ENCODE results near the gene SOX1.

Gene SOX1

DNA sequence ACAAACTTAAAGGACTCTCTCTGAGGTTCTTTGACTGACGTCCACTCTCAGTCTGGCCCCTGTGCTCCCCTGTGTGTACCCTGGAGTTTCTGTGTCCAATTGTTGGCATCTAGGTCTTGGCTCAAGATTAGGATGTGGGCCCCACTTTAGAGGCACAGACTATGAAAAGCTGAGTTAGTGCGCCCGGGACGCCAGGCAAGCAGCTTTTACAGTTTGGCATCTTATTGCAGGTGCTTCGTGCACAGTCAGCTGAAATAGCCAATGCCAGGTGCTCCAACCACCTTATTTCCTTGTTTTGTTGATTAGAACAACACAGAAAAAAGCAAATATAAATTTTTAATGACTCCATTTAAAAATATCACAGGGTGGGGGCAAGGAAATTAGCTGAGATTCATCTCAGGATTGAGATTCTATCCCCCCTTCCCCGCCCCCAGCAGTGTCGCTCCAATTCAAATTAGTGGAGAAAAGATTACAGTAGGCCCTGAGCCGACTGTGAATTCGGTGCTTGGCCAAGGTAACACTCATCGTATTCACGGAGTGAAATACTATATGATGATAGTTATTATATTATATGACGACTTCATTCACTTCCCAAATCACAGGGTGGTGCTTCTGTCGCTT lies 4.3 kb downstream of the SOX1 start:
- DNase-seq (ENCODE audit: low read depth): no peak
- no peak overlapping the region for H3K4me3 ChIP-seq (ENCODE audit: low read length)
- TF ChIP-seq, protein P1, sequence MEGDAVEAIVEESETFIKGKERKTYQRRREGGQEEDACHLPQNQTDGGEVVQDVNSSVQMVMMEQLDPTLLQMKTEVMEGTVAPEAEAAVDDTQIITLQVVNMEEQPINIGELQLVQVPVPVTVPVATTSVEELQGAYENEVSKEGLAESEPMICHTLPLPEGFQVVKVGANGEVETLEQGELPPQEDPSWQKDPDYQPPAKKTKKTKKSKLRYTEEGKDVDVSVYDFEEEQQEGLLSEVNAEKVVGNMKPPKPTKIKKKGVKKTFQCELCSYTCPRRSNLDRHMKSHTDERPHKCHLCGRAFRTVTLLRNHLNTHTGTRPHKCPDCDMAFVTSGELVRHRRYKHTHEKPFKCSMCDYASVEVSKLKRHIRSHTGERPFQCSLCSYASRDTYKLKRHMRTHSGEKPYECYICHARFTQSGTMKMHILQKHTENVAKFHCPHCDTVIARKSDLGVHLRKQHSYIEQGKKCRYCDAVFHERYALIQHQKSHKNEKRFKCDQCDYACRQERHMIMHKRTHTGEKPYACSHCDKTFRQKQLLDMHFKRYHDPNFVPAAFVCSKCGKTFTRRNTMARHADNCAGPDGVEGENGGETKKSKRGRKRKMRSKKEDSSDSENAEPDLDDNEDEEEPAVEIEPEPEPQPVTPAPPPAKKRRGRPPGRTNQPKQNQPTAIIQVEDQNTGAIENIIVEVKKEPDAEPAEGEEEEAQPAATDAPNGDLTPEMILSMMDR (IDR thresholded peaks at IDR 0.05; ENCODE audit: insufficient read depth, low read depth, low read length, missing control alignments): no peak

DNA sequence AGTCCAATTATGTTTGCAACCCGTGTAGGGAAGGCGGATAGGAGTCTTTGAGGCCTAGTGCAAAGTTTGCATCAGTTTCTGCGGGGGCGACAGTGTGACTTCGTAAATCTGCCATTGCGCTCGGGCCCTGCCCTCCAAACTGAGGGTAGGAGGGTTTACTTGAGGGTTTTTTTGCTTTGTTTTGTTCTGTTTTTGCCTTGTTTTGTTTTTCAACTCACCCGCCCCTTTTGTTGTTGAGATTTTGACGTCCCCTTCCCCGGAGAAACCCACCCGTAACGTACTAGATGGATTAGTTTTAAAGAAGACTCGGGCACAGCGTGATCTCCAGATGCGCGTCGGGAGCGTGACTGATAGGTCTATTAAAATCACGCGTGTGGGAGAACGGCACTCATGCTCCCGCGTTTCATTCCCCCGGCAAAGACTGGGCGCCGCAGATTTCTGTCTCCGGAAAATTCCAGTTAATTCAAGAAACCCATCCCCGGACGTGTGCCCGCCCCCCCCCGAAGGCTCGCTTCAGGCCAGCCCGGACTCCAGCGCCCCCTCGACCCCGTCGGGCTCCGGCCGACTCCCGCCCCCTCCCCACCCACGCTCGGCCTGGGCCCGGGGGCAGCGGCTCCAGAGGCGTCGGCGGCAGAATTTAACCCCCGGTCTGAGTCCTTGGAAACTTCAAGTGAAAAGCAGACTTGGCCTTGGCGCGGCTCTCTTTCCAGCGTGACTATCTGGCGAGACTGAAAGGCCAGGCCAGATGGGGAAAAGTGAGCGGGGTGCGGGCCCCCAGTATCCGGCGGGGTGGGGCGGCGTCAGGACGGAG lies 5.0 kb downstream of the SOX1 start:
- TF ChIP-seq, protein P1 (IDR thresholded peaks at IDR 0.05; ENCODE audit: insufficient read depth, low read depth, low read length, missing control alignments): no peak
- DNase-seq (ENCODE audit: low read depth): no peak
- H3K4me3 ChIP-seq (ENCODE audit: low read length): no peak overlapping the region

DNA sequence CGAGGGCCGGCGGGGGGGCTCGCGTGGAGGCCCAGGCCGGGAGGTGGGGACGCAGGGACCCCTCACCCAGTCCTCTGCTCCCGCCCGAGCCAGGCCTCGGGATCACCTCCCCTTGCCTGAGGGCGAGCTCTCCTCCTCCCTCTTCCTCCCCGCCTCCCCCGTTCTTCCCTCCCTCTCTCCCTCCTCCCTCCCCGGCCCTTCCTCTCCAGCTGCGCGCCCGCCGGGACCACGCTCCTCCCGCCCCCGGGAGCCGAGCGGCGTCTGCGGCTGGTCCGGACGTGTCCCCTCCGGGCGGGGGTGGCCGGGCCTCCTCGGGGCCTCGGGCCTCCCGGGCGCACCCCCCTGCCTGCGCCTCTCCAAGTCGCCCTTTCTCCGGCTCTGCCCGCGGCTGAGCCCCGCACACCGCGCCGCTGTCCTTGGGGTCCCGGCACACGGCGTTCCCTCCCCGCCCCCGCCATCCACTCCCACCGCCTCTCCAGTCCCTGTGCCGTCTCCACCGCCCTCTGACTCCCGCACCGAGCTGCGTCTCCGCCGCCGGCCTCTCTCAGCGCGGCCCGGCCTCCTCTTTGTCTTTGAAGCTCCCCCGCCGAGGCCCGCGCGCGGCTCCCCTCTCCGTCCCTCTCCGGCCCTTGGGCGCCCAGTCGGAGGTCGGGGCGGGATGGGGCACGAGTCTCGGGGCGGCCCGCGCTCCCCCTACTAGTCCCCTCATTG lies 5.7 kb downstream of the SOX1 start:
- TF ChIP-seq, protein P1 (IDR thresholded peaks at IDR 0.05; ENCODE audit: insufficient read depth, low read depth, low read length, missing control alignments): no peak
- H3K4me3 ChIP-seq (ENCODE audit: low read length): no peak overlapping the region
- DNase-seq (ENCODE audit: low read depth): no peak

DNA sequence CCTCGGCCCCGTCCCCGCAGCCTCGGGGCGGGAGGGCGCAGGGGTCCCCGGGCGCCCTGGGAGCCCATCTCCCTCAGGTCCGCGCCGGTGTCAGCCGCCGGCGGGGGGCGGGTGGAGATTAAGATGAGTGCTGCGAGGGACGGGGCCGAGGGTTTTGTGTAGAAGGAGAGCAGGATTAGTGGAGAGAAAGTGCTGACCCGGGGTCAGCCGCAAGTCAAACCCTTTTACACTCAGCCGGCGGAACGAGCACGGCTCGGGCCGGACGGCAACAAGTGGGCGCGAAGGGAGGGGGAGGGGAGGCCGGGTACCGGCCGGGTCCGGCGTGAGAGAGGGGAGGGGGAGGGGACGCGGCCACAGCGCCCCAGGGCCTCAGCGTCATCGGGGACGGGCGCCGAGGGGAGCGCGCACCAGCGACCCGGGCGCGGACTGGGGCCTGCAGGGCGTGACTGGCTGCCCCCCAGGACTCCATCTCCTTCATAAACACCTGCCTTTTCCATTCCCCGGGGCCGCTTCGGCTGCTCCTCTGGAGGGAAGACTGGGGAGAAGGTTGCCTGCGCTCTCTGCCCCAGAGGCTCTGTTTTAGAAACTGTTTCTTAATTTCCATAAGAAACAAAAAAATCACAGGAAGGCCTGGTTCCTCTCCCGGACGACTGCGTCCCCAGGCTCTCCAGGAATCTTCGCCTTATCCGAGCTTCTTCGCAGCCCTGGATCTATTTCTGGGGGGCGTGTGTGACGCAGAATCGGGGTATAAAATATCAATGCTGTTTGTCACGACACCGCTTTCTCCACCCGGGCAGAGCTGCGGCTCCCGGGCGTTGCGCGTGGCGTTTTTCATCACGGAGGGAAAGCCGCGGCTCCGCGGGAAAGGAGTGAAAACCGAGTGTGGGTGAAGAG lies 6.5 kb downstream of the SOX1 start:
- DNase-seq (ENCODE audit: low read depth): no peak
- TF ChIP-seq, protein P1 (IDR thresholded peaks at IDR 0.05; ENCODE audit: insufficient read depth, low read depth, low read length, missing control alignments): no peak
- H3K4me3 ChIP-seq (ENCODE audit: low read length): no peak overlapping the region

DNA sequence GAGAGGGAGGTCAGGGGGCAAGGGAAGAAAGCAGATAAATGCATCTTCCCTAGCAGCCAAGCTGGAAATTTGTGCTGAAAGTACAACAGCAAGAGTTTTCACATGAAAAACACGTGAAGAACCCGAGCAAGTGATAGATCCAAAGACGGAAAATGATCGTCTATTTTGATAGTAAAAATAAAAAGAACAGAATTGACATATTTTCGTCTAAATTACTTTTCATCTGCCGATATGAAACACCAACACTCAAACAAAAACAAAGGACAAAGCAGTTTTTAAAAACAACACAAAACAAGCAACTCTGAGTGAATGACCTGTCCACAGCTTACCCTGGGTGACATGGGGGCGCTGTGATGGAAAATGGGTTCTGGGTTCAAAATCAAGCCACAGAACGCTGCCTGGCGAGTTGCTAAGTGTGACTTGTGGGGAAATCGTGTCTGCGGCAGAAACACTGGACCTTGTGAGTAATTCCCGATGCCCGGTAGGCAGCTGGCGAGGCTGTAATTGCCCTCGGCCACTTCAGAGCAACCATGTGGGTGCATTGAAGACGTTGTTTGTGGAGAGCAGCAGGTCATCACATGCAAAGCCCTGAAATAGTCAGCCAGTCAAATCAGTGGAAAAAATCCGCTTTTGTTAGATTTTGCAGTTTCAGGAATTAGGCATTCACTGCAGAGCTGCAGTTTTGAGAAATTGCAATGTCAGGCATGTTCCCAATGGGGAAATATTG lies 7.4 kb downstream of the SOX1 start:
- DNase-seq (ENCODE audit: low read depth): no peak
- no peak overlapping the region for H3K4me3 ChIP-seq (ENCODE audit: low read length)
- TF ChIP-seq, protein P1 (IDR thresholded peaks at IDR 0.05; ENCODE audit: insufficient read depth, low read depth, low read length, missing control alignments): no peak

DNA sequence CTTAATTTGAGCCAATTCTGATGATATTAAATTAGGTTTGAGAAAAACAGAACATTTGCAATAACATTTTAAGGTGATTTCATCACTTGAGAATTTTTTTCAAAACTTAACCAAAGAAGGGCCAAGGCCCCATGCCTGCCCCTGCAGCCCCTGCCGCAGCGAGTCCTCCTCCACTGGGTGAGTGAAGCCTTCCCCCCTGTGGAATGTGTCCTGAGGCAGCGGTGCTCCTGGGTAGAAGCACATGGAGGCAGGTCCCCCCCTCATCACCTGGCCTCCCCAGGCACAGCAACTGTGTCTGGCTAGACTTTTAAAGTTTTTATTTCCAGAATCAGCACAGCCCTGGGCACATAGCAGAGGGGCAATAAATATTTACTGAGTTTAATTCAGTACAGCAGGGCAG lies 10.8 kb downstream of the SOX1 start:
- TF ChIP-seq, protein P1 (IDR thresholded peaks at IDR 0.05; ENCODE audit: insufficient read depth, low read depth, low read length, missing control alignments): no peak
- H3K4me3 ChIP-seq (ENCODE audit: low read length): no peak overlapping the region
- no peak for DNase-seq (ENCODE audit: low read depth)
